ENCODE results near the gene PARN.

GRCh38 chr16:14524979-14525378 is 105.1 kb downstream of the PARN start:
- TF ChIP-seq, protein P1, sequence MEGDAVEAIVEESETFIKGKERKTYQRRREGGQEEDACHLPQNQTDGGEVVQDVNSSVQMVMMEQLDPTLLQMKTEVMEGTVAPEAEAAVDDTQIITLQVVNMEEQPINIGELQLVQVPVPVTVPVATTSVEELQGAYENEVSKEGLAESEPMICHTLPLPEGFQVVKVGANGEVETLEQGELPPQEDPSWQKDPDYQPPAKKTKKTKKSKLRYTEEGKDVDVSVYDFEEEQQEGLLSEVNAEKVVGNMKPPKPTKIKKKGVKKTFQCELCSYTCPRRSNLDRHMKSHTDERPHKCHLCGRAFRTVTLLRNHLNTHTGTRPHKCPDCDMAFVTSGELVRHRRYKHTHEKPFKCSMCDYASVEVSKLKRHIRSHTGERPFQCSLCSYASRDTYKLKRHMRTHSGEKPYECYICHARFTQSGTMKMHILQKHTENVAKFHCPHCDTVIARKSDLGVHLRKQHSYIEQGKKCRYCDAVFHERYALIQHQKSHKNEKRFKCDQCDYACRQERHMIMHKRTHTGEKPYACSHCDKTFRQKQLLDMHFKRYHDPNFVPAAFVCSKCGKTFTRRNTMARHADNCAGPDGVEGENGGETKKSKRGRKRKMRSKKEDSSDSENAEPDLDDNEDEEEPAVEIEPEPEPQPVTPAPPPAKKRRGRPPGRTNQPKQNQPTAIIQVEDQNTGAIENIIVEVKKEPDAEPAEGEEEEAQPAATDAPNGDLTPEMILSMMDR (IDR thresholded peaks at IDR 0.05), result no peak
- no peak for TF ChIP-seq POLR2A (IDR thresholded peaks at IDR 0.05)

All from right lobe of liver (tissue), 4 donors.